NOMO-1 treated with DMSO at 0.1 percent for 48 hours (cell line): ENCODE data around the gene BOD1.

Source experiments
- DNase-seq: peaks from one replicate; lab custom pipeline; 2025; ENCODE audit not compliant: unreplicated experiment; lab: John Stamatoyannopoulos, UW

The BOD1 gene

DNA sequence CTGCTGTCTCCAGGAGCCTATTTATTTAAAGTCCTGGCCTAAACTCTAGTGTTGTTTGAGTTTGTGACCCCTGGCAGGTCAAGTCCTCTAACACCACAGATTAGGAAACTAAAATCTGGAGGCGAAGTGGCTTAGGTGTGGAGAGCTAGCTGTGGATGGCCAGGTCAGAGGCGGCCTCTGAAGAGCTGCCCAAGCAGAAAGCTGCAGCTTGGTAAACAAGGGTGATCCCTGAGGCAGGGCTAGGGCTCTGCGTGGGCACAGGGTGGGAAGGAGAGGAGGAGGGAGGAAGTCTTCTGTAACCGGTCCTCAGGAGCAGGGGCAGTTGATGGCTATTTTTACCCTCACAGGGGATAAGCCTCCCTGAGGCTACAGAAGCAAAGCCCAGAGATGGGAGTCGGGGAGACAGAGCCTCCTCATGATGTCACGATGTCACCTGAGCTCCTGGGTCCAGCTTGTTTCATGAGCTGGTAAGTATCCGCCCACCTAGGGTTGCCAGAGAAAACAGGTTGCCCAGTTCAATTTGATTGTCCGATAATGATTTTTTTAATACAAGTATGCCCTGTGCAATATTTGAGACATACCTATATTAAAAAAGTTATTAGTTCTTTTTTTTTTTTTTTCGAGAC, 25.9 kb upstream of the BOD1 start:
- no peak for DNase-seq

DNA sequence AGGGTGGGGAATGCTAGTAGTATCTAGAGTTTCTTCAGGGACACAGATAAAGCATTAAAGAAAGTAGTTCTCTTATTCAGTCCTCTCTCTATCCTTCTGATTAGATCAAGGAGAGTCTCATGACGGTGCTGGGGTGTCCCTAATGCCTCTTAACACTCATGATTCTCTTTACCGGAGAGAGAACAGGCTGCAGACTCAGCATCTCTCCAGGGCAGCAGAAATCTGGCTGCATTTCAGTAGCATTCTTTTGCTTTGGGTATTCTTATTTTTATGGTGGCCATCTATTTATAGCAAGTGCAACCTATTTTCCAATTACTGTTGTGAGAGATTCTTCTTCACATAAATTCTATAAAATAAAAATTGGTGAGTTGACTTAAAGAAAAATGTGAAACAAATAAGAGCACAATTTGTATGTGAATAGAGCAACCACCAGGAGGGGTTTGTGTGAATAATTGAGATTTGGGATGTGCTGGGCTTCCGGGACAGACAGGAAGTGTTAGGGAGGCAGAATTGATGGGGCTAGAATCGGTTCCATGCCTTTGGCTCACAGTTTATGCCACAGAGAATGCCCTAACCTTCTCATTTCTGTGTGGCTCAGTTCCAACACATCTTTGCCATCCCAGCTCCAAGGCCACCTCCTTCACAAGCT, 23.8 kb upstream of the BOD1 start:
- no peak for DNase-seq

DNA sequence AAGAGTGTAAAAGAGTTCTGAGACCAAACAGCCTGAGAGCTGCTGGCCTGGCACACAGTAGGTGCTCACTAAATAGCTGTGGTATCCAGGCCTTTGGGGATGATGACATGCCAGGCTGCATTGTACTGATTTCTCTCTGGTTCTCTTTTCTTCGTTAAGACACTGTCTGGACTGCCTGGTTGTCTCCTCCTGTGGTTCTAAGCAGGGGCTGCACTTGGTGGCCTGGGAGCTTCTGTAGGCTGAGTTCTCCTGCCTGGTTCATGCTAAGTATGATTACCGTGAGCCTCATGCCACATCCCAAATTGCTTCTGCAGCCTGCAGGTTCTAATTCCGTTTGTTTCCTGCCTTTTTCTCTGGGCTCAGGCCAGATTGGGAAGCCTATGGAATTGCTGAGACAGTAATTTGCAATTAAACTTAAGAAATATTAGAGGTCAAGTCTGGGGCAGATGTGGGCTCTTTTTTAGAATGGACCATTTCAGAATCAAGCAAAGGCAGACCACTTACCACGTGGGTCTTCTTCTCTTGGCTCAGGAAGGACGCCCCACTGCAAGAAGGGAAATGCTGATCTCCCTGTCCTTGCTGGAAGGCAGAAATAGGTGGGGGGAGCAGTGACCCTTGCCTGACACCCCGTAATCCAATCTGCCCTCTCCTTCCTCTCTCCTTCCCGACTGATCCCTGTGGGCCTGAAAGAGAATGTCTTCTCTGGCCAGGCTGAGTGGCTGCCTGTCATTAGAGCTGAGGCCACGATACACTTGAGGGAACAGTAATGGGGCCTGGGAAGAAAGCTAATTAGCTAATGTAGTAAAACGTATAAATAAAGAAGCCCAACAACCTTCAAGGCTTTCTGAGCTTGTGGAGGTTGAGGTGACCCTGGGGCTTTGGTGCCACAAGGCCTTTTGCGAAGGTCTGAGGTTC, 21.9 kb upstream of the BOD1 start:
- no peak for DNase-seq

DNA sequence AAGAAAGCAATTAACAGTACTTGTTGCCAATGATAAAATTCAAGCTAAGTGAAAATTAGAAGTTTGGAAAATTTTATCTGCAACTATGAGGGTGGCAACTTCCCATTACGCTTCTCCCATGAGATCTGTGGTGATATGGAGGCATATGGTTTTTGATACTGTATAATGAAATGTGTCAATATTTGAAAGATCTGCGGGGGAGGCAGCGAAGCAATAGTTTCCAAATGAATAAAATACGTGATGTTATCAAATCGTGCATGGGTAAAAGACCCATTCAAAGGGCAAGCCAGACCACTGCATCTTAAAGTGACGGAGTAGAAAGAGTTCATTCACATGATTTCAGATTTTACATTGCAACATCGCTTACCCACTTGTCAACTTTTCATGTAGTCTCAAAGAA, 20.9 kb upstream of the BOD1 start:
- no peak for DNase-seq

DNA sequence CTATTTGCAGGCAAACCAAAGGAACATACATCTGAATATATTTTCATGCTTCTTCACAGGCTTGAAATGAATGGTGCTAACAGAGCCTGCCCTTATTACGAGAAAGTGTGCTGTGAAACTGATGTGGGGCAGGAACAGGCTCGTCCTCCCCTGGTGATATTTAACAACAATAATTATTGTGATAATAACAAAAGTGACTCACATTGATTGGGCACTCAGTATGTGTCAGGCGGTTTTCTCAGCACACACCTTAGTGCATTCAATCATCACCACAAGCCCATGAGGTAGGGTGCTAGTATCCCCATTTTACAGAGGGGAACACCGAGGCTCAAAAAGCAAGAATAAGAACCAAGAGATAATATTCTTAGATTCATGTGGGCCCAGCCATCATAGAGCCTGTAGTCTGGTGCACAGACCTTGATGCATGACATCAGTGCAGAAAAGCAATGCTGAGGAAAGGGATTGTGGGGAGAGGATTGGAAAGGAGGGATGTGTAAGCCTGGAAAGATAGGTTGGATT, 18.1 kb upstream of the BOD1 start:
- no peak for DNase-seq

DNA sequence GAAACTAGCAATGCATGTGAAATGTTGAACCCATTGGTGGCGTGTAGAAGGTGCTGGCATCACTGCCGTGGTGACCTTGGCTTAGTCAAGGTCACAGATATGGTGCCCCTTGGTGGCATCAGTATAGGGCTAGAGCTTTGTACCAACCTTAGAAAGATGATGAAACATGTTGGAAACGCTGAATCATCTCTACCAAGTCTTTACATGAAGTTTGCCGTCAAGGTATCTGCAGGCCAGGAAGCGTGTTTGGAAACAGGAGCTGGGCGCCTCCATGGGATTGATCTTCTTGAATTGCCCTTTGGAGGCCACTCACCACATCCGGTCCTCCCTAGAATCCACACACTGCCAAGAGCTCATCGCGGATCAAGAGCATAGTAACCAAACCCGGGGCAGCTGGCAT, 16.9 kb upstream of the BOD1 start:
- DNase-seq: no peak

DNA sequence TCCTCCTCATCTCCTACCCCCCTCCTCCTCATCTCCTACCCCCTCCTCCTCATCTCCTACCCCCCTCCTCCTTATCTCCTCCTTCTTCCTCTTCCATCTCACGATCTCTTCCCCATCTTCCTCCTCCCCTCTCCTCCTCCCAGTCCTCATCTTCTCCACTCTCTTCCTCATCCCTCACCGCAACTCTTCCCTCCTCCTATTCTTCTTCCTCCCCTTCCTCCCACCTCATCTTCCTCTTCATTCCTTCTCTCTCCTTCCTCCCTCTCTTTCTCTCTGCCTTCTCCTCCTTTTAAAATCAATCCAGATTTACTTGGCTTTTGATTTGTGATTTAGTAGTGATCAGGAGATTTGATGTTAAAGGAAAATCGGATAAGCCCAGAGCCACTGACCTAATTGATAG, 15.0 kb upstream of the BOD1 start:
- no peak for DNase-seq

DNA sequence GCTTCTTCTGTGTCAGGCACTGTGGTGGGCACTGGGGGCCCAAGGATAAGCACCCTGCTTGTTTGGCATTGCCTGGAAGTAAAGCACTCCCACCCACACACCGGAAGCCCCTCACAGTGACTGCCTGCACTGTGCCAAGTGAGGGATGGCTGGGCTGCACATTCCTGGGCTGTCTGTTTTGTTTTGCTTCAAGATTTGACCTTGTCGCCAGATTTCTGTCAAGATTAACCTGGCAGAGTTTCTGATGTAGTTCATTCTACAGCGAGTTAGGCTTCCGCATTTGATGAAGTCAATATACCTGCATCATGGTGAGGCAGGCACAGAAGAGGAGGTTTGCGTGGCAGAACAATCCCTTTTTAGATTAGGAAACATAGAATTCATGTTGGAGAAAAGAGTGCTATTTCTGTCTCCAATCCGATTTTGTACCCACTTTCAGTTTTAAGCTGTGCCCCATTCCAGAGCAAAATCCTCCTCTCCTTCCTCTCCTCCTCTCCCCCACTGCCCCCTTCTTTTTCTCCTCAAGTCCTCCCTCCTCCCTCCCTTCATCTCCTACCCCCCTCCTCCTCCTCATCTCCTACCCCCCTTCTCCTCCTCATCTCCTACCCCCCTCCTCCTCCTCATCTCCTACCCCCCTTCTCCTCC, 14.4 kb upstream of the BOD1 start:
- no peak for DNase-seq

DNA sequence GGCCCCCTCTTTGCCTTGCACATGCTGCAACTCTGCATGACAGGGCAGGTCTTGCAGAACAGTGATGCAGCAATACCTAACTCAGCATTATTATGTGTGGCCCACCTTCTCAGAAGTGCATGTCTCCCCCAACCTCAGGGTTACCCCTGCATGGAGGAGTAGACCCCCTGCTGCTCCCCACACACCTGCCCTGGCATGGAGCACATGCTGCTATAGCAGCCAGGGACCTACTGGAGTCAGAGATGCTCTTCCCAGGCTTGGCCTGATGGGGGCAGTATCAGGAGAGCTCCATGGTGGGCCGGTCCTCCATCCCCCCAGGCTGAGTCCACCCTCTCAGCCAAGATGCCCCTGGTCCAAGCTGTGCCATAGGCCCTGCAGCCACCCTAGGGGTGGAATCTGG, 13.2 kb upstream of the BOD1 start:
- no peak for DNase-seq

DNA sequence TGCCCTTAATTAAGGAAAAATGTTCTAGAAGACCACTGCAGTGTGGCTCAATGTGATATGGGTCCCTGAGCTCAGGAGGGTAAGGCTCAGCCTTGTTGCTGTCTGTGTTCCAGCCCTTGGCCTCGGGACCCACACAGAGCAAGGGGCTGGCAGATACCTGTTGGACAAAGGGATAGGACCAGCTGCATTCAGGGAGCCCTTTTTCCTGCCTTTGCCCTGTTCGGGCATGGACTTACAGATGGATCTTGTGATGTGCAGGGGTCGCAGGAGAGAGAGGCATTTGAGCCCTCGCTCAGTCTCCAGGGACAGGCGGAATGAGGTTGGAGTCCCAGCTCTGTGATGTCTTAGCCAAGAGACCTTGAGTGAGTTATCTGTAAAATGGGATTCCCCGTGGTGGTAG, 12.1 kb upstream of the BOD1 start:
- DNase-seq: no peak

DNA sequence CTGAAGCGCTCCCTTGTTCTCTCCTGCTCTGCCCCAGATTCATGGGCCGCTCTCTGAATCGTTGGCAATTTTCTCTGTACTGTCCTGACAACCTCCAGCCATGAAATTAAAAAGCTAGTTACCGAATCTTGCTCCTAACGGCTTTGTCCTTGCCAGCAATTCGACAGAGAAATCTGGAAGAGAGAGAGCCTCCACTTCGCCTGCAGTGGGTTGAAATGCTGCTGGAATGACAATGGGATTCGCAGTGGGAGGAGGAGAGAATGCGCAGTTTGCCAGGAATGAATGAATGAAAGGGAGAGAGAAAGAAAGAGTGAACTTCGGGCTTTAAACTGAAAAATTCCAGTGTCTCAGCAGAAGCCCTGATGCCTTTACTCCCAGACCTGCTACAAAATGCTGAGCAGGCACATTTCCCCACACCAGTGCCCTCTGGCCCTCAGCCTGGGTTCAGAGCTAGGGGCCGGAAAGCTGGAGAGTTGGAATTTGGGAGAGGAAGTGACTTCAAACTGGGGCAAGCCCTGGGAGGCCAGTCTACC, 11.5 kb upstream of the BOD1 start:
- no peak for DNase-seq

DNA sequence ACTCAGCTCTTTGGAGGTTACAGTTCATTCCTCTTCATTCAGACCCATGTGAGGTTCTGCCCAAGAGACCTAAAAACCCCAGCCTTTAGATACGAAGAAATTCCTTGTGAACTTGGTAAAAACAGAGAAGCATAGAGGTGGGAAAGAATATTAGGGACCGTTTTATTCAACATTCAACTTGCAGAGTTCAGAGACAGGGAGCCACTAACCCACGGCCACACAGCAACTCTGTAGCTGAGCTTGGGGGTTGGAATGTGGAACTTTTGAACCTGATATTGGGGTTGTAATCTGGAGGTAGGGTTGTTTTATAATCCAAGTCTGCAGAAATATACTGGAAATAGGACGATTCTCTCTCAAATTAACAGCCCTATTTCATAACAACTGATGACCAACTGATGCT, 10.8 kb upstream of the BOD1 start:
- no peak for DNase-seq

DNA sequence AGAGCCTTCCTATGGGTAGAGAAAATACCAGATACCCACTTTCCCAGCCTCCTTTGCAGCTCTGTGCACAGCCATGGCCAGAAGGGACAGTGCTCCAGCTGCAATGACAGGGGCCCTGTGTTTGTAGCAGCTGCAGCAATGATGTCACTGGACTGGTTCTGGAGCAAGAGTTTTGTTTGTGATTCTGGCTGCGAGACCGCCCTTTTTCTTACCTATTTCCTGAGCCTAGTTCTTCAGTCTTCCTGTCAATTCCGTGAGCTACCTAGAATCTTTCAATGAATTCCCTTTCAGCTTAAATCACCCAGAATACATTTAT, 10.0 kb upstream of the BOD1 start:
- no peak for DNase-seq

DNA sequence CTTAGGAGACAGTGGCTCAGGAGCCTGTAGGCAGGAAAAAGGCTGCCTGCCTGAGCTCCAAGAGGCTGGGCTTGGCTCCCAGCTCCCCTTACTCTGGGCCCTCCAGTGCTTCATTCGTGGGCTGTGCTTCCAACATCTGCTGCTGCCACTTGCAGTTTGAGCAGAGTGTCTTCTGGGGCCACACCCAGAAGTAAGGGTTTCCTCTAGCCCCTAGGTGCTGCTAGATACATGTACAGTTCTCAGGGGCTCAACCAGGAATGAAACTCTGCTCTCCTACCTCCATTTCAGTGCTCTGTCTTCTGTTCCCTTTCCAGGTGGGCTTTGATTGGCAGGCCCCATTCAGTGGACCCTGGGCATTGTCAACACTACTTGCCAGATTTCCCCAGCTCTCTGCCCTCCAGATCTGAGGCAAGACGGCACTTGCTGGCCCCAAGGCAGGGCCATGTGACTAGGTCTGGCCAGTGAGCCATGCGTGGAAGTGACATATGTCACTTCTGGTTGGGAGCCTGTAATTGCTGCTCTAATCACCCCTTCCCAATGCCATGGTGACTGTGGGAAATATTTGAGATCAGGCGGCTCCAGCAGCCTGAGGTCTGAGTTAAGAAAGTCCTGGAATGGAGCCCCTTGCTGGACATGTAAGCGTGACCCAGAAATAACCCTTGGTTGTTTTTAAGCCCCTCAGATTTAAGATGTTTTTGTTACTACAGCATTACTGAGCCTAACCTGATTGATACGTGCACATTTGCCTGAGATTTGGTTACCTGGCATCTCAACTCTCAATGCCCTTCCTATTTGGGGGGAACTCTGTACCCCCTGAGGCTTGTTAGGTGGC, 9.4 kb upstream of the BOD1 start:
- DNase-seq: no peak

DNA sequence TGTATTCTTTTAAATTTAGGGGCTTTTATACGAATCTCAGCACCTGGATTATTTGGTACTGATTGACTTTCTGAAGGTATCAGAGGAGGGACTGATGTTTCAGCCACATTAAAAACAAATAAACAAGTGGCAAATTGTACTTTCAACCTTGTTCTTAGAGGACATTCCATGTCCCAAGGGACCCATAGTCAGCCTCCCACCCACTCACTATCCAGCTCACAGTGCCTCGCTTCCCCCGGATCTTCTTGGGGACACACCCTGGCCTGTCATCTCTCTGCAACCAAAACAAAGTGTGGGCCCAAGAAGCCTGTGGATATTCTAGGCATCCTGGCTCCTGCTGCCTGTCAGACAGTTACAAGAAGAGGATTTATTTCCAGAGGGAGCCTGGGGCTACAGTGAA, 8.8 kb upstream of the BOD1 start:
- DNase-seq: no peak

DNA sequence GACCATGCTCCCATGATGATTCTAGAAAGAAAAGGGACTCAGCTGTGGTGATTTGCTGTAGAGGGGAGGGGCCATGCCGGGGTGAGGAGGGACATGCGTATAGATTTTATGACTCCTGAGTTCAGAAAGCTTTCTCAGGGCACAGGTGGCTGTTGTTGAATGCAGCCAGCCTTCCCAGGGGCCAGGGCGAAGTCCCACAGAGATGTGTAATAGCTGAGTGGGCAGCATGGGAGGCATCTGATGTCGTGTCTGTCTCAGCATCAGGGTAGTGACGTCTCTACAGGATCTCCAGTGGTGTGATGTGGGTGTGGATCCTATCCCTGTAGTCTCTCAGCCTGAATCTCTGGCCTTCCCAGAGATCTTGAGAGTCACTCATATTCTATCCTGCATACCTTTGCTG, 7.8 kb upstream of the BOD1 start:
- DNase-seq: no peak

DNA sequence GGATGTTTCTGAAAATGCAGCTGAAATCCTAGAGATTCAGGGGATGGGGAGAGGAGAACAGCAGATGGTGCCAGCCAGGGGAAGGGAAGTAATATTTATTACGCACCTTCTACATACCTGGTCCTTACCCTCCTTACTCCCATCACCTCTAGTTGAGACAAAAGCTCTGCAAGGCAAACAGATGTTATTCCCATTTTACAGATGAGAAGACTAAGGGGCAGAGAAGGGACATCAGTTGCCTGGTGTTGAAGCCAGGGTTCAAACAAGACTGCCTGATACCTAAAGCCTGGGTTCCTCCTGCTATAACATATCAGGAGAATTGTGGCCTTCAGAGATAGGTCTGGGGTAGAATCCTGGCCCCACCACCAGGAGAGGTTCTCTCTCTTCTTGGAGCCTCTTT, 7.3 kb upstream of the BOD1 start:
- no peak for DNase-seq

DNA sequence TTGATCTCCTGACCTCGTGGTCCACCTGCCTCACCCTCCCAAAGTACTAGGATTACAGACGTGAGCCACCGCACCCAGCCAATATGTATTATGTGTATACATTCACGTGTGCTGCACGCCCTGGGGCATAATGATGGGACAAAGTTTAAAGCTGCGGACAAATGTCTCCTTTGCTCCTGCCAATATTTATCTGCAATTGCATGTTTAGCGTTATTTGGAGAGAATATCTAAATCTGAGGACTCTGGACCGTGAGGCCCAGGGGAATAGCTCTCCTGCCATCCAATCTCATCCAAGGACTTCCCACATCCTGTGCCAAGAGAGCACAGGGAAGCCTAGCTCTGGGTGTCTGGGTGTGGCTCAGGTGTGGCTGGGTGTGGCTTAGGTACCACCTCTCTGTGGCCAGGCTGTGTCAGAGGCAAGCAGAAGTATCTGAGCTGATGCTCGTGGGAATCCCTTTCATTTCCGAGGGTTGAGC, 6.9 kb upstream of the BOD1 start:
- DNase-seq: no peak

DNA sequence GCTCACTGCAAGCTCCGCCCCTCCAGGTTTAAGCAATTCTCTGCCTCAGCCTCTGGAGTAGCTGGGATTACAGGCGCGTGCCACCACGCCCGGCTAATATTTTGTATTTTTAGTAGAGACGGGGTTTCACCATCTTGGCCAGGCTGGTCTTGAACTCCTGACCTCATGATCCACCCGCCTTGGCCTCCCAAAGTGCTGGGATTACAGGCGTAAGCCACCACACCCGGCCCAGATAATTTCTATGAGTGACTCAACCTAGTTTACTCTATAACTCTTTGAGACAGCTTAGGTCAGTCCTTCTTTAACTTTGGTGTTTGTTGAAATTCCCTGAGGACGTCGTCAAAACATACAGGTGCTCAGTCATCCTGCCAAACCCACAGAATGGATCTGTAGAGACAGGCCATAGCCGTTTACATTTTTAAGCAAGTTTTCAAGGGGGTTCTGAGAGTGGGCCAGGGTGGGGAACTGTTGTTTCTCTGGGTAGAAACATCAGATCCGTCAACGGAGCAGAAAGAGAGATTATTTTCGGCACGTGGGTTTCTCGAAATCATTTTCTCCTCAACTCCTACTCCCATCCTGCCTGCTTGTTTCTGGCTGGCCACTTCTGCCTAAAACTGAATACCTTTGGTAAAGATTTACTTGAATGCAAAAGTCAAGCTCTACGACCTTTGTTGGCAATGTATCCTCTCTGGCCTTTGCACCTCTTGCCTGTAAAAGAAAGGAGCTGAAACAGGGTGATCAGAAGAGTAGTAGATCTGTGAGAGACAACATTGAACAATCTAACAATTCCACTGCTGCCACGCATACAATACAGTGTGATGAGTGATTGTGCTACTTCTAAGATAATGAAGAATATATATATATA, 6.0 kb upstream of the BOD1 start:
- no peak for DNase-seq
